ENCODE measurements around the gene NCAM2.

NCAM2 gene

GRCh38 chr21:21434944-21435343, 436.7 kb downstream of the NCAM2 start:
- DNase-seq (ENCODE audit: low read depth in 2 of 3, low spot score in 2 of 3), result no peak

GRCh38 chr21:21436012-21436534, 437.9 kb downstream of the NCAM2 start:
- no peak for DNase-seq (ENCODE audit: low read depth in 2 of 3, low spot score in 2 of 3)

GRCh38 chr21:21439761-21440160, 441.6 kb downstream of the NCAM2 start:
- DNase-seq (ENCODE audit: low read depth in 2 of 3, low spot score in 2 of 3), result no peak

DNA sequence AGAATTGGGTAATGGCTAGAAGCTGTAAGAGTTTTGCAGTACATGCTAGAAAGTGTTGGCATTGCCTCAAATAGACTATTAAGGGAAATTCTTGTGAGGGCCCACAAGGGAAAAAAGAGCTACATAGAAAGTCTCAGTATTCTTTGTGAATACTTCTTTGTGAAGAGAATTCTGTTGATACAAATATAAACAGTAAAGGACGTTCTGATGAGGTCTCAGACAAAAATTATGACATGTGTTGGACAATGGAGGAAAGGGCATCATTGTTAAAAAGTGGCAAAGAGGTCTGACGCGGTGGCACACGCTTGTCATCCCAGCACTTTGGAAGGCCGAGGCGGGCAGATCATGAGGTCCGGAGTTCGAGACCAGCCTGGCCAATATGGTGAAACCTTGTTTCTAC, 458.9 kb downstream of the NCAM2 start:
- DNase-seq (ENCODE audit: low read depth in 2 of 3, low spot score in 2 of 3), result no peak

- DNase-seq (ENCODE audit: low read depth in 2 of 3, low spot score in 2 of 3), result no peak
Measured at GRCh38 chr21:21458124-21458631, 460.0 kb downstream of the NCAM2 start.

GRCh38 chr21:21460979-21461378, 462.8 kb downstream of the NCAM2 start:
- DNase-seq (ENCODE audit: low read depth in 2 of 3, low spot score in 2 of 3), result no peak

DNA sequence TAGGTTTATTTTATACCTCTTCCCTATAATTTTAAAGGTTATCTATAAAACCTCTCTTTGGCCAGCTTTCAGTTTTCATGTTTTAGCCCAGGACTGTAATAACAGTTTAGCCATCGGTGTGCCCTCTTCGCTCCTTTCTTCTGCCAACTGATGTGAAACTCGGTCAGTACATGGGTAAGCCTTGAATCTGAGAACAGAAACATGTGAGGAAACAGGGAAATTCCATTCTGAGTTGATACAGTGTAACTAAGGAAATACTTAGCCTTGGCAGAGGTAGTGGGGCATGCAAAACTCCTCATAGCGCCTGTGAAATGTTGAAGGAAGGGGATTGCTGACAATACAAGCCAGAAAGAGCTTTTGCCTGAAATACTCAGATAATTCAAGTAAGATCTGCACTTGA, 465.2 kb downstream of the NCAM2 start:
- no peak for DNase-seq (ENCODE audit: low read depth in 2 of 3, low spot score in 2 of 3)

DNA sequence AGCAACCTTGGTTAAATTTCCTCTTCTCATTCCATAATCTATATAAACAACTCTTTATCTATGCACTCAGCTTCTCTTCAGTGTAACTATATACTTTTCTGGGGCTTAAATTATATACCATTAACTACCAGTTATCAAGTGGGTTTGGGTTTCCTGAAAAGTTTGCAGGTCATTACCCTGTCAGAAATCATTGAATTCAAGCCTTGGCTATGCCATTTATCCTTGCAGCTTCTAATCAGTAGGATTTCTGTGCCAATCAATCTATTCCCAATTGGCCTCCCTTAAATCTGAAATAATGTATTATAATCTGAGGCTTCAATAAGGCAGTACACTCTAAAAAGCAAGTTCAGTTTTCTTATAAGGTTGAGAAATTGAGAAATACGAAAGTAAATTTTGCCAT, 466.5 kb downstream of the NCAM2 start:
- no peak for DNase-seq (ENCODE audit: low read depth in 2 of 3, low spot score in 2 of 3)

DNA sequence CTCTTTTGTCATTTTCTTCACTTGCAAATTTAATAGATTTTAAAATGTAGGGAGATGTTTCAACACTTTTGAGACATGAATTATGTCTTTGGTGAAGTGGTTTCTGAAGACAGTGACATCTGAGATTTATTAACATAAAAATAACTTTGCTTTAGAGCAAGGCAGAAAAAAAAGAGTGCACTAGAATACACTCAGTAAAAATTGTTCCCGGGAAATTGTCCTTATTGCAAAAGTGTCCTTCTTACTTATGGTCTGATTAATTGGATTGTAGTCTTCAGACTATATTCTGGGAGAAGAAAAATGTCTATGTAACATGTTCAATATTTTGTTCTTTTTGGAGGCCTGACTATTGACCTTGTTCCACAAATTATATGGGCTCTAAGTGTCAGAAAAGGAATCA, 468.5 kb downstream of the NCAM2 start:
- no peak for DNase-seq (ENCODE audit: low read depth in 2 of 3, low spot score in 2 of 3)

DNA sequence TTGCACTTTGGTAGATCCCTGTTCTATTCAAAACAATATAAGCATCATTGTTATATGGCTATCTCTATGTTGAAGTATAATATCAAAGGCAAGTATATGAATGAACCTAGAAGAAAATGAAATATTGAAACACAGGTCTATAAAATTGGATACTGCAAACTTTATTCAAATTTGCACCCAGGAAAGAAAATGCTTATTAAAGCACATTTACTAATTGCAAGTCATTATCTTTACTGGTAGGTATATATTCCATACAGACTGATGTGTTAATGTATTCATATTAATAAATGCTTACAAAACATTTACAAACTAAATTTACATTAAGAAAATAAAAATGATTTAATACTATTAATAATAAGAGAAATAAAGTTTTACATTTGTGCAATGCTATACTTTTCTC, 469.8 kb downstream of the NCAM2 start:
- DNase-seq (ENCODE audit: low read depth in 2 of 3, low spot score in 2 of 3), result no peak

DNA sequence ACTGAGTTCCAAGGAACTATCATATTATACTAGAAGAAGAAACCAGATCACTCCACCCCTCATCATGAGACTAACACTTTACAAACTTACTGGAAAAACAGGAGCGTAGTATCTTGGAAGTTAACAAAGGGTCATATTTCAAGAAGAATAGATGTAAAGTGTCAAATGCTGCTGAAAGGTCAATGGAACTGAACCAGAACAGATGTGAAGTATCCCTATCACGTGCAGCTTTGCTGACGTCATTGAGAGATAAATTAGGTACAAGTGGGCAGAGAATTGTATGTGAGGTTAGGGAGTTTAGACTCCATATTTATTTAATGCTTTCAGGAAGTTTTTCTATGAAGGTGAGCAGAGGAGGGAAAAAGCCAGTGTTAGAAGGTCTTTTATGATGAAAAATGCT, 483.0 kb downstream of the NCAM2 start:
- no peak for DNase-seq (ENCODE audit: low read depth in 2 of 3, low spot score in 2 of 3)

DNA sequence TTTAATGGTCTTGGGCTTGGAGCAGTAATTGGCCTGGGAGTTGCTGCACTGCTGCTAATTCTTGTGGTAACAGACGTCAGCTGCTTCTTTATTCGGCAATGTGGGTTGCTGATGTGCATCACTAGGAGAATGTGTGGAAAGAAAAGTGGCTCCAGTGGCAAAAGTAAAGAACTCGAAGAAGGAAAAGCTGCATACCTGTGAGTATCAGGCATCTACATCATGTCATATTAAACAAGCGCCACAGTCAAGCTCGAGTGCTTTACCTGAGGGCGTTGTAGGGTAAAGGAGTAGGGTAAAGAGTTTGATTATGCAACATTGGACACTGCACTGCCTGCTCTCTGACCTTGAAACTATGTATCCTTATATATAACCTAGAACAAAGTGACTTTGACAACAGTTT, 510.6 kb downstream of the NCAM2 start:
- DNase-seq (ENCODE audit: low read depth in 2 of 3, low spot score in 2 of 3), result no peak

- no peak for DNase-seq (ENCODE audit: low read depth in 2 of 3, low spot score in 2 of 3)
Measured at GRCh38 chr21:21530680-21531079, 532.5 kb downstream of the NCAM2 start.

- DNase-seq (ENCODE audit: low read depth in 2 of 3, low spot score in 2 of 3), result no peak
Measured at GRCh38 chr21:21547368-21547953, 549.3 kb downstream of the NCAM2 start.

- DNase-seq (ENCODE audit: low read depth in 2 of 3, low spot score in 2 of 3), result no peak
Measured at GRCh38 chr21:21559285-21560045, 561.3 kb downstream of the NCAM2 start.

Data from activated CD8-positive, alpha-beta memory T cell treated with anti-CD3 and anti-CD28 coated beads for 48 hours (primary cell).